PC-3 (cell line): Measurements from ENCODE around the gene ART4. TPM values are rescaled to one million over a fixed set of nuclear protein-coding genes. Genes with fewer than 3 reads are reported as not detected.

Source experiments
- ATAC-seq: fragments of 200-7000 bp; cut with Tn5 transposase; 2 replicates; pipeline ENCODE4 v1.9.1; 2020; ENCODE audit warnings: mild to moderate bottlenecking, moderate library complexity
- BruUV-seq: library from RNA; stranded (reverse); fragments of 400-500 nt; replicated peaks from 2 replicates; lab custom pipeline; 2021; lab: Mats Ljungman, UMichigan
- CTCF ChIA-PET: fragments of 300-600 bp; sonication (Branson Sonifier 250); formaldehyde crosslinking; loops from one replicate; lab custom pipeline; 2022; ENCODE audit warnings: antibody characterized with exemption; lab: Charles Lee
- POLR2A ChIA-PET: fragments of 300-600 bp; sonication (Branson Sonifier 250); formaldehyde crosslinking; loops from one replicate; lab custom pipeline; 2022; ENCODE audit warnings: antibody characterized with exemption; ENCODE audit not compliant: unreplicated experiment; lab: Charles Lee
- DNase-seq: peaks from one replicate; pipeline ENCODE4 v3.0.0-alpha.2; 2015
- H2AFZ ChIP-seq: fragments of 300-600 bp; sonication (generic); 2 replicates; pipeline ENCODE4 v1.6.0; 2016; ENCODE audit warnings: antibody characterized with exemption, low read length
- H3F3A ChIP-seq: fragments of 300-600 bp; sonication (generic); one replicate; pipeline ENCODE4 v1.6.0; 2017; ENCODE audit warnings: antibody characterized with exemption, low read length, control low read depth, mild to moderate bottlenecking; ENCODE audit not compliant: unreplicated experiment
- H3K27ac ChIP-seq: fragments of 300-600 bp; sonication (generic); 2 replicates; pipeline ENCODE4 v1.5.1; 2016; ENCODE audit warnings: mild to moderate bottlenecking, low read length
- H3K27me3 ChIP-seq: fragments of 300-600 bp; sonication (generic); 2 replicates; pipeline ENCODE4 v1.6.1; 2016; ENCODE audit warnings: low read length, mixed read lengths
- H3K36me3 ChIP-seq: fragments of 300-600 bp; sonication (generic); 2 replicates; pipeline ENCODE4 v1.6.1; 2016; ENCODE audit warnings: low read depth, mixed run types, low read length, mixed read lengths
- H3K4me1 ChIP-seq: fragments of 300-600 bp; sonication (generic); 2 replicates; pipeline ENCODE4 v1.5.1; 2016; ENCODE audit warnings: low read length; ENCODE audit not compliant: insufficient read depth
- H3K4me2 ChIP-seq: fragments of 300-600 bp; sonication (generic); 2 replicates; pipeline ENCODE4 v1.6.0; 2016; ENCODE audit warnings: low read length
- H3K4me3 ChIP-seq: fragments of 300-600 bp; sonication (generic); 2 replicates; pipeline ENCODE4 v1.5.1; 2016; ENCODE audit warnings: mild to moderate bottlenecking, low read length, mixed read lengths
- H3K79me2 ChIP-seq: fragments of 300-600 bp; sonication (generic); 2 replicates; pipeline ENCODE4 v1.6.1; 2017; ENCODE audit warnings: low read length, mixed read lengths
- H3K9ac ChIP-seq: fragments of 300-600 bp; sonication (generic); 2 replicates; pipeline ENCODE4 v1.6.0; 2016; ENCODE audit warnings: mild to moderate bottlenecking, low read length
- H3K9me2 ChIP-seq: fragments of 300-600 bp; sonication (generic); replicated peaks from 2 replicates; pipeline ENCODE4 v1.6.1; 2016; ENCODE audit warnings: mixed run types, low read length, mixed read lengths
- H3K9me3 ChIP-seq: fragments of 300-600 bp; sonication (generic); 2 replicates; pipeline ENCODE4 v1.6.1; 2016; ENCODE audit warnings: low read length, mixed read lengths
- H4K20me1 ChIP-seq: fragments of 300-600 bp; sonication (generic); 2 replicates; pipeline ENCODE4 v1.6.1; 2016; ENCODE audit warnings: low read length, mixed read lengths
- EZH2 ChIP-seq: fragments of 300-600 bp; sonication (generic); IDR thresholded peaks from one replicate; pipeline ENCODE4 v1.6.1; 2017; ENCODE audit warnings: antibody characterized with exemption, mild to moderate bottlenecking, low read length; ENCODE audit not compliant: unreplicated experiment
- EZH2phosphoT487 ChIP-seq: fragments of 300-600 bp; sonication (generic); IDR thresholded peaks from 2 replicates; pipeline ENCODE4 v1.6.1; 2018; ENCODE audit warnings: mild to moderate bottlenecking, antibody characterized with exemption, low read length, borderline replicate concordance
- intact Hi-C: fragments of 100-400 bp; cut with micrococcal nuclease; formaldehyde crosslinking; loops from 2 replicates; pipeline ENCODE4 v1.9.0; 2023
- total RNA-seq: library from RNA; depleted of rRNA; stranded (reverse); fragments of >200 nt; gene quantifications from 2 replicates; pipeline ENCODE4 v1.2.3, GENCODE V29; 2014
- TF ChIP-seq, protein P1 (sequence below): fragments of 300-600 bp; sonication (generic); conservative IDR thresholded peaks from 2 replicates; pipeline ENCODE4 v1.5.1; 2017; ENCODE audit warnings: antibody characterized with exemption, low read depth, mild to moderate bottlenecking, low read length

ART4 gene
- total RNA-seq, 1 experiment from 2014 or later = not detected

DNA sequence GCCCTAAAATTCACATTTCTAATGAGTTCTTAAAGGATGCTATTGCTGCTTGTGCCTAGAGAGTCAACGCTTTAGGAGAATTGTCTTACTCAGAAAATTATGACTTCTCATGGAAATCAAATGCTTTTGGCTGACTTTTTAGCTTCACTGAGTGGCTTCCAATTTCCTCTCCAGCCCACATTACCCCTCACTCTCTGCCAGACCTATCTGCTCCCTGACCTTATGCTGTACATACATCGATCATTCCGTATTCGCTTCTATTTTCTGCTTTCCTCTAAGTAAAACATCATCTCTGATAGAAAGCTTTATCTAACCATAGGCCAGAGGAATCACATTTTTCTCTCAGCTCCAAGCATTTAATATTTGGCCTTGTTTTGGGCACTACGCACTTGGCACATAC lies 16.8 kb downstream of the ART4 start:
- TF ChIP-seq, protein P1, sequence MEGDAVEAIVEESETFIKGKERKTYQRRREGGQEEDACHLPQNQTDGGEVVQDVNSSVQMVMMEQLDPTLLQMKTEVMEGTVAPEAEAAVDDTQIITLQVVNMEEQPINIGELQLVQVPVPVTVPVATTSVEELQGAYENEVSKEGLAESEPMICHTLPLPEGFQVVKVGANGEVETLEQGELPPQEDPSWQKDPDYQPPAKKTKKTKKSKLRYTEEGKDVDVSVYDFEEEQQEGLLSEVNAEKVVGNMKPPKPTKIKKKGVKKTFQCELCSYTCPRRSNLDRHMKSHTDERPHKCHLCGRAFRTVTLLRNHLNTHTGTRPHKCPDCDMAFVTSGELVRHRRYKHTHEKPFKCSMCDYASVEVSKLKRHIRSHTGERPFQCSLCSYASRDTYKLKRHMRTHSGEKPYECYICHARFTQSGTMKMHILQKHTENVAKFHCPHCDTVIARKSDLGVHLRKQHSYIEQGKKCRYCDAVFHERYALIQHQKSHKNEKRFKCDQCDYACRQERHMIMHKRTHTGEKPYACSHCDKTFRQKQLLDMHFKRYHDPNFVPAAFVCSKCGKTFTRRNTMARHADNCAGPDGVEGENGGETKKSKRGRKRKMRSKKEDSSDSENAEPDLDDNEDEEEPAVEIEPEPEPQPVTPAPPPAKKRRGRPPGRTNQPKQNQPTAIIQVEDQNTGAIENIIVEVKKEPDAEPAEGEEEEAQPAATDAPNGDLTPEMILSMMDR = no peak
- TF ChIP-seq EZH2phosphoT487 = no peak
- no peak for TF ChIP-seq EZH2
- H3K27me3 ChIP-seq = no peaks in the 10 kb centered on the region
- no peak overlapping the region for H2AFZ ChIP-seq
- intact Hi-C loops = no loop called here
- no peaks in the 10 kb centered on the region for H3K36me3 ChIP-seq
- ATAC-seq (no peak), DNase-seq (no peak)
- no peak overlapping the region for H3K27ac ChIP-seq
- BruUV-seq = no TSS peak
- no peaks in the 10 kb centered on the region for H3K79me2 ChIP-seq
- no peaks in the 10 kb centered on the region for H3K9me2 ChIP-seq
- no peaks in the 10 kb centered on the region for H3K4me1 ChIP-seq
- H3K4me2 ChIP-seq = no peak overlapping the region
- H3F3A ChIP-seq = no peaks in the 10 kb centered on the region
- no peaks in the 10 kb centered on the region for H4K20me1 ChIP-seq
- no peak overlapping the region for H3K9ac ChIP-seq
- POLR2A ChIA-PET = no interaction called here
- CTCF ChIA-PET = no interaction called here
- H3K9me3 ChIP-seq = no peaks in the 10 kb centered on the region
- no peak overlapping the region for H3K4me3 ChIP-seq

DNA sequence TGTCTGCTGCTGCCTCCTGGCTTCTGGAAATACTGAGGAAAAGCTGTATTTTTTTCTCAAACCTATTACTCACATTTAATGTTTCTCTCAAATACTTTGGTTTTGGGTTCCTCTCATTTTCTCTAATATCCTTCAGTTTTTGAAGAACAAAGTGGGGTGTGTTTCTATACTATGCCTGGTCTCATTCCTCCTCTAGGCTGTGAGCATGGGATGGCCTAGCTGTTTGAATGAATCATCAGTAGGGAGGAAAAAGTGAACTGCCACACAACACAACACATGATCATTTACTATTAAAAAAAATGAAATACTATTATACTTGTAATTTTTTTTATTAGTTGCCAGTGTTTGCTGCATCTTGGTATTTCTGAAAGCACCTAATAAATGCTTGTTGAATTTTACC lies 18.1 kb downstream of the ART4 start:
- CTCF ChIA-PET = interaction anchor here (0.7 kb wide), 1 partner anchor 14 kb away, joined by 4 read pairs; no protein-coding TSS in a partner anchor
- no peak overlapping the region for H2AFZ ChIP-seq

DNA sequence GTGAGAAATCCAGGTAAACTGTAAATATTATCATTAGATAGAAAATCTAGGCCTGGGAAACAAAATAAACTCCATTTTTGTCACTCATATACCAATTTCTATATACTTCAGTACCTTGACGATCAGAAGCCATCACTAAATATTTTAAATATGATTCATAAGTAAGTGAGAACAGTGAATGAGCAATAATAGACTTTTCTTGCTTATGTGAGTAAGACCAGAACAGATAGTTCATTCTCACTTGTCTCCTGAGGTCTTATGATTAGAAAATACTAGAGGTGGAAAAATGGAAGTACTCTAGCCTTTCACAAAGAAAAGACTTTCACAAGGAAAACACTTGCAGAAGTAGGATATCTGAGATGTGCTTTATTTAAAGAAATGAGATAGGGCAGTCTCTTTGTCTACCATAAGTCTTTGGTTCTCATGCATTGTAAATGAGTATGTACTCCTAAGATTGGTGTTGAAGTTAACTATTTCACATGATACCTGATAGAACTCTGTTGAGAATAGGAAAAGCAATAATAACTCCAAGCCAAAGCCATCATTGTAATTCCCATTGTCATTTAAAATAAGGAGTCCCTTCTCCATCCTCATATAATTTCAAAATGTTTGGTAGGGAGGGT lies 19.2 kb downstream of the ART4 start:
- H3K27me3 ChIP-seq = no peaks in the 10 kb centered on the region
- no peak overlapping the region for H3K4me3 ChIP-seq
- ChIA-PET CTCF (no interaction called here), POLR2A (no interaction called here)
- H3K4me2 ChIP-seq = no peak overlapping the region
- DNase-seq (no peak), ATAC-seq (no peak)
- TF ChIP-seq EZH2 = no peak
- TF ChIP-seq EZH2phosphoT487 = no peak
- TF ChIP-seq, protein P1 = no peak
- H4K20me1 ChIP-seq = no peaks in the 10 kb centered on the region
- no peak overlapping the region for H3K27ac ChIP-seq
- no peaks in the 10 kb centered on the region for H3K9me2 ChIP-seq
- no peaks in the 10 kb centered on the region for H3K79me2 ChIP-seq
- H3K36me3 ChIP-seq = no peaks in the 10 kb centered on the region
- H3K9me3 ChIP-seq = no peaks in the 10 kb centered on the region
- H3F3A ChIP-seq = no peaks in the 10 kb centered on the region
- no peaks in the 10 kb centered on the region for H3K4me1 ChIP-seq
- no peak overlapping the region for H3K9ac ChIP-seq
- intact Hi-C loops = no loop called here
- BruUV-seq = no TSS peak
- no peak overlapping the region for H2AFZ ChIP-seq

More for the DNA sequence above, 18.1 kb downstream of the ART4 start:
- no peaks in the 10 kb centered on the region for H3K36me3 ChIP-seq
- no peak overlapping the region for H3K4me3 ChIP-seq
- no peaks in the 10 kb centered on the region for H3K9me3 ChIP-seq
- no TSS peak for BruUV-seq
- no peak overlapping the region for H3K4me2 ChIP-seq
- H4K20me1 ChIP-seq = no peaks in the 10 kb centered on the region
- no peak overlapping the region for H3K27ac ChIP-seq
- ATAC-seq (no peak), DNase-seq (no peak)
- H3K9ac ChIP-seq = no peak overlapping the region
- no peaks in the 10 kb centered on the region for H3K9me2 ChIP-seq
- no peaks in the 10 kb centered on the region for H3K79me2 ChIP-seq
- no peaks in the 10 kb centered on the region for H3F3A ChIP-seq
- no peaks in the 10 kb centered on the region for H3K4me1 ChIP-seq
- no peaks in the 10 kb centered on the region for H3K27me3 ChIP-seq
- intact Hi-C loops = no loop called here
- POLR2A ChIA-PET = no interaction called here
- TF ChIP-seq EZH2 (no peak), EZH2phosphoT487 (no peak)
- TF ChIP-seq, protein P1 = no peak
